Measurements from ENCODE around the gene PEDS1.
"Not testable (repeated sequence)": the region's sequence is repeated elsewhere in the genome, so short reads cannot be mapped to it uniquely, and the experiment has no call there.

PEDS1 gene

GRCh38 chr20:50145566-50145965 is 8.0 kb downstream of the PEDS1 start:
- in situ Hi-C loops (cut with HindIII; ENCODE audit: low pct_unique_long_range_greater_than_20kb, low sequenced_read_pairs): no loop called here
- TF ChIP-seq JUND (IDR thresholded peaks at IDR 0.05; ENCODE audit: low read depth): no peak

GRCh38 chr20:50144362-50144761 is 9.2 kb downstream of the PEDS1 start:
- no peak for TF ChIP-seq JUND (IDR thresholded peaks at IDR 0.05; ENCODE audit: low read depth)
- in situ Hi-C loops (cut with HindIII; ENCODE audit: low pct_unique_long_range_greater_than_20kb, low sequenced_read_pairs): no loop called here
- DNase-seq (ENCODE audit: low read depth in 1 of 2, low spot score in 1 of 2): no peak

More at GRCh38 chr20:50145566-50145965, 8.0 kb downstream of the PEDS1 start:
- DNase-seq (ENCODE audit: low read depth in 1 of 2, low spot score in 1 of 2): no peak

GRCh38 chr20:50142812-50143211 is 10.7 kb downstream of the PEDS1 start:
- peak in 1 of 2 experiments; percentile 83 for DNase-seq (ENCODE audit: low read depth in 1 of 2, low spot score in 1 of 2)
- in situ Hi-C loops (cut with HindIII; ENCODE audit: low pct_unique_long_range_greater_than_20kb, low sequenced_read_pairs): no loop called here
- TF ChIP-seq JUND (IDR thresholded peaks at IDR 0.05; ENCODE audit: low read depth): no peak

GRCh38 chr20:50141811-50142561 is 11.5 kb downstream of the PEDS1 start:
- in situ Hi-C loops (cut with HindIII; ENCODE audit: low pct_unique_long_range_greater_than_20kb, low sequenced_read_pairs): no loop called here
- peak in 1 of 2 experiments; percentile 94 for DNase-seq (ENCODE audit: low read depth in 1 of 2, low spot score in 1 of 2)

GRCh38 chr20:50141018-50141675 is 12.4 kb downstream of the PEDS1 start:
- TF ChIP-seq JUND (IDR thresholded peaks at IDR 0.05; ENCODE audit: low read depth): no peak
- in situ Hi-C loops (cut with HindIII; ENCODE audit: low pct_unique_long_range_greater_than_20kb, low sequenced_read_pairs): no loop called here
- DNase-seq (ENCODE audit: low read depth in 1 of 2, low spot score in 1 of 2): peak in 1 of 2 experiments; percentile 43

More at GRCh38 chr20:50141811-50142561, 11.5 kb downstream of the PEDS1 start:
- TF ChIP-seq JUND (IDR thresholded peaks at IDR 0.05; ENCODE audit: low read depth): no peak

GRCh38 chr20:50140339-50140859 is 13.1 kb downstream of the PEDS1 start:
- no peak for TF ChIP-seq JUND (IDR thresholded peaks at IDR 0.05; ENCODE audit: low read depth)
- in situ Hi-C loops (cut with HindIII; ENCODE audit: low pct_unique_long_range_greater_than_20kb, low sequenced_read_pairs): no loop called here
- no peak for DNase-seq (ENCODE audit: low read depth in 1 of 2, low spot score in 1 of 2)

- TF ChIP-seq JUND (IDR thresholded peaks at IDR 0.05; ENCODE audit: low read depth): no peak
- in situ Hi-C loops (cut with HindIII; ENCODE audit: low pct_unique_long_range_greater_than_20kb, low sequenced_read_pairs): no loop called here
- DNase-seq (ENCODE audit: low read depth in 1 of 2, low spot score in 1 of 2): no peak
Measured at GRCh38 chr20:50138479-50139393, 14.8 kb downstream of the PEDS1 start.

- no peak for TF ChIP-seq JUND (IDR thresholded peaks at IDR 0.05; ENCODE audit: low read depth)
- DNase-seq (ENCODE audit: low read depth in 1 of 2, low spot score in 1 of 2): no peak
Measured at GRCh38 chr20:50138120-50138478, 15.4 kb downstream of the PEDS1 start.

GRCh38 chr20:50137702-50138101 is 15.8 kb downstream of the PEDS1 start:
- in situ Hi-C loops (cut with HindIII; ENCODE audit: low pct_unique_long_range_greater_than_20kb, low sequenced_read_pairs); DNase-seq (ENCODE audit: low read depth in 1 of 2, low spot score in 1 of 2): not testable (repeated sequence)

More at GRCh38 chr20:50138120-50138478, 15.4 kb downstream of the PEDS1 start:
- in situ Hi-C loops (cut with HindIII; ENCODE audit: low pct_unique_long_range_greater_than_20kb, low sequenced_read_pairs): no loop called here

GRCh38 chr20:50136822-50137599 is 16.5 kb downstream of the PEDS1 start:
- in situ Hi-C loops (cut with HindIII; ENCODE audit: low pct_unique_long_range_greater_than_20kb, low sequenced_read_pairs): no loop called here
- DNase-seq (ENCODE audit: low read depth in 1 of 2, low spot score in 1 of 2): no peak
- no peak for TF ChIP-seq JUND (IDR thresholded peaks at IDR 0.05; ENCODE audit: low read depth)

GRCh38 chr20:50135157-50135556 is 18.4 kb downstream of the PEDS1 start:
- DNase-seq (ENCODE audit: low read depth in 1 of 2, low spot score in 1 of 2); in situ Hi-C loops (cut with HindIII; ENCODE audit: low pct_unique_long_range_greater_than_20kb, low sequenced_read_pairs): not testable (repeated sequence)
